SK-N-SH treated with all-trans-retinoic acid at 6 μM for 48 hours (cell line): ENCODE data around the gene SARDH.

Source experiments
- ARNTL ChIP-seq: fragments of 450-650 bp; formaldehyde crosslinking; IDR thresholded peaks from 2 replicates; pipeline ENCODE4 v1.5.0; 2020; ENCODE audit warnings: low read depth, mild to moderate bottlenecking, moderate library complexity, borderline replicate concordance
- GLIS3 ChIP-seq: fragments of 250-450 bp; sonication (Bioruptor Pico); IDR thresholded peaks from 2 replicates; pipeline ENCODE4 v1.5.0; 2020; ENCODE audit warnings: mild to moderate bottlenecking, moderate library complexity
- OSR1 ChIP-seq: fragments of 250-450 bp; sonication (Bioruptor Pico); IDR thresholded peaks from 2 replicates; pipeline ENCODE4 v1.8.0; 2022; ENCODE audit warnings: moderate library complexity, mild to moderate bottlenecking, inconsistent platforms
- ZFP3 ChIP-seq: fragments of 250-450 bp; sonication (Bioruptor Pico); IDR thresholded peaks from 2 replicates; pipeline ENCODE4 v1.5.0; 2020; ENCODE audit warnings: mild to moderate bottlenecking, moderate library complexity
- ZNF8 ChIP-seq: fragments of 450-650 bp; formaldehyde crosslinking; IDR thresholded peaks from 2 replicates; pipeline ENCODE4 v1.5.0; 2020; ENCODE audit warnings: mild to moderate bottlenecking, moderate library complexity
- TF ChIP-seq, protein P1 (sequence below): fragments of 250-450 bp; sonication (Bioruptor Pico); IDR thresholded peaks from 2 replicates; pipeline ENCODE4 v1.5.0; 2020; ENCODE audit warnings: mild to moderate bottlenecking, moderate library complexity
- TF ChIP-seq, protein P2 (sequence below): fragments of 250-450 bp; sonication (Bioruptor Pico); IDR thresholded peaks from 2 replicates; pipeline ENCODE4 v1.8.0; 2020; ENCODE audit warnings: mild to moderate bottlenecking, moderate library complexity, borderline replicate concordance

DNA sequence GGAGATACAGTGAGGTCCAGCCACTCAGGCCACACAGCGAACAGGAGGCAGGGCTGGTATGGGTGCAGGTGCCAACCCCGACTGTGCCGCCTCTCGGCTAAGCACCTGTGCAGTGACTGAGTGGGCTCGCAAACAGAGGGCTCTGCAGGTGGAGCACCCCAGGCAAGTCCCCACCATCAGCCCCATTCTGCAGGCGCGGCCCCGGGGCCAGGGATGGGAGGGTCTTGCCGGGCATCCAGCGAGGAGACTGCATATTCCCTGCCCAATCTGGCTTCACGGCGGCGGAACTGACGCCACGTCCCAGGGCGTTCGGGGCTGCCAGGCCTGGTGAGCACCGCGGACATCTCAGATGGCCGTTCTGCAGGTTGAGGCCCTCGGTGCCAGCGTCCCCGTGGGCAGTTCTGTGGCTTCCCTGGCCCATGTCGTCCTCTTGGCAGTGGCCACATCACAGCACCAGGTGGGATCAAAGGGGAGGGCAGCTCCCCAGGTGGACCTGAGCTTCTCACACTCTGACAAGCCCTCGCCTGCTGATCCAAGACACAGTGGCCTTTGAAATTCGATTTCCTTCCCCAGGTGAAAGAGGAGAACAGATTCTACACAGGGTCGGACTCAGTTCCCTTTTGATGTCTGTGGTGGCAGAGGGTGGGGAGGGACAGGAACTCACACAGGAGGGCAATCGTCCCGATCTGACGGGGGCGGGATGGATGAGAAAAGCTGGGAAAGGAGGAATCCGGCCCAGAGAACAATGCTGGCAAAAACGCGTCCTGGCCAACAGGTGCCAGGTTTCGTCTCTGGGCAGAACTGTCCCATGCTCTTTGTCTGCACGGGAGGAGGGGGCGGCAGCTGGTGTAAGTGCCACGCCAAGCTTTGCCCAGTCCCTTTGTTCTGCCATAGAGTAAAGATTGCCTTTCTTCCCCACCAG, 83.2 kb downstream of the SARDH start:
- TF ChIP-seq ZNF8 (CRISPR knock-in tag): no peak
- TF ChIP-seq ARNTL (CRISPR knock-in tag): no peak
- TF ChIP-seq, protein P1, sequence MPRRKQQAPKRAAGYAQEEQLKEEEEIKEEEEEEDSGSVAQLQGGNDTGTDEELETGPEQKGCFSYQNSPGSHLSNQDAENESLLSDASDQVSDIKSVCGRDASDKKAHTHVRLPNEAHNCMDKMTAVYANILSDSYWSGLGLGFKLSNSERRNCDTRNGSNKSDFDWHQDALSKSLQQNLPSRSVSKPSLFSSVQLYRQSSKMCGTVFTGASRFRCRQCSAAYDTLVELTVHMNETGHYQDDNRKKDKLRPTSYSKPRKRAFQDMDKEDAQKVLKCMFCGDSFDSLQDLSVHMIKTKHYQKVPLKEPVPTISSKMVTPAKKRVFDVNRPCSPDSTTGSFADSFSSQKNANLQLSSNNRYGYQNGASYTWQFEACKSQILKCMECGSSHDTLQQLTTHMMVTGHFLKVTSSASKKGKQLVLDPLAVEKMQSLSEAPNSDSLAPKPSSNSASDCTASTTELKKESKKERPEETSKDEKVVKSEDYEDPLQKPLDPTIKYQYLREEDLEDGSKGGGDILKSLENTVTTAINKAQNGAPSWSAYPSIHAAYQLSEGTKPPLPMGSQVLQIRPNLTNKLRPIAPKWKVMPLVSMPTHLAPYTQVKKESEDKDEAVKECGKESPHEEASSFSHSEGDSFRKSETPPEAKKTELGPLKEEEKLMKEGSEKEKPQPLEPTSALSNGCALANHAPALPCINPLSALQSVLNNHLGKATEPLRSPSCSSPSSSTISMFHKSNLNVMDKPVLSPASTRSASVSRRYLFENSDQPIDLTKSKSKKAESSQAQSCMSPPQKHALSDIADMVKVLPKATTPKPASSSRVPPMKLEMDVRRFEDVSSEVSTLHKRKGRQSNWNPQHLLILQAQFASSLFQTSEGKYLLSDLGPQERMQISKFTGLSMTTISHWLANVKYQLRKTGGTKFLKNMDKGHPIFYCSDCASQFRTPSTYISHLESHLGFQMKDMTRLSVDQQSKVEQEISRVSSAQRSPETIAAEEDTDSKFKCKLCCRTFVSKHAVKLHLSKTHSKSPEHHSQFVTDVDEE: no peak
- TF ChIP-seq GLIS3 (CRISPR knock-in tag): no peak
- no peak for TF ChIP-seq OSR1
- TF ChIP-seq, protein P2, sequence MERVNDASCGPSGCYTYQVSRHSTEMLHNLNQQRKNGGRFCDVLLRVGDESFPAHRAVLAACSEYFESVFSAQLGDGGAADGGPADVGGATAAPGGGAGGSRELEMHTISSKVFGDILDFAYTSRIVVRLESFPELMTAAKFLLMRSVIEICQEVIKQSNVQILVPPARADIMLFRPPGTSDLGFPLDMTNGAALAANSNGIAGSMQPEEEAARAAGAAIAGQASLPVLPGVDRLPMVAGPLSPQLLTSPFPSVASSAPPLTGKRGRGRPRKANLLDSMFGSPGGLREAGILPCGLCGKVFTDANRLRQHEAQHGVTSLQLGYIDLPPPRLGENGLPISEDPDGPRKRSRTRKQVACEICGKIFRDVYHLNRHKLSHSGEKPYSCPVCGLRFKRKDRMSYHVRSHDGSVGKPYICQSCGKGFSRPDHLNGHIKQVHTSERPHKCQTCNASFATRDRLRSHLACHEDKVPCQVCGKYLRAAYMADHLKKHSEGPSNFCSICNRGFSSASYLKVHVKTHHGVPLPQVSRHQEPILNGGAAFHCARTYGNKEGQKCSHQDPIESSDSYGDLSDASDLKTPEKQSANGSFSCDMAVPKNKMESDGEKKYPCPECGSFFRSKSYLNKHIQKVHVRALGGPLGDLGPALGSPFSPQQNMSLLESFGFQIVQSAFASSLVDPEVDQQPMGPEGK: no peak
- TF ChIP-seq ZFP3 (CRISPR knock-in tag): no peak
